ENCODE results near the gene LGALS7B. TPM values are rescaled to one million over a fixed set of nuclear protein-coding genes. Genes with fewer than 3 reads are reported as not detected.

The LGALS7B gene
- polyA plus RNA-seq (2012; rRNA removed), result not detected in 2 replicates
- not detected in 2 replicates for polyA plus RNA-seq (2012; cell fraction: cytosol; rRNA removed)
- polyA plus RNA-seq (2012; cell fraction: nucleus; rRNA removed), result not detected in 2 replicates

DNA sequence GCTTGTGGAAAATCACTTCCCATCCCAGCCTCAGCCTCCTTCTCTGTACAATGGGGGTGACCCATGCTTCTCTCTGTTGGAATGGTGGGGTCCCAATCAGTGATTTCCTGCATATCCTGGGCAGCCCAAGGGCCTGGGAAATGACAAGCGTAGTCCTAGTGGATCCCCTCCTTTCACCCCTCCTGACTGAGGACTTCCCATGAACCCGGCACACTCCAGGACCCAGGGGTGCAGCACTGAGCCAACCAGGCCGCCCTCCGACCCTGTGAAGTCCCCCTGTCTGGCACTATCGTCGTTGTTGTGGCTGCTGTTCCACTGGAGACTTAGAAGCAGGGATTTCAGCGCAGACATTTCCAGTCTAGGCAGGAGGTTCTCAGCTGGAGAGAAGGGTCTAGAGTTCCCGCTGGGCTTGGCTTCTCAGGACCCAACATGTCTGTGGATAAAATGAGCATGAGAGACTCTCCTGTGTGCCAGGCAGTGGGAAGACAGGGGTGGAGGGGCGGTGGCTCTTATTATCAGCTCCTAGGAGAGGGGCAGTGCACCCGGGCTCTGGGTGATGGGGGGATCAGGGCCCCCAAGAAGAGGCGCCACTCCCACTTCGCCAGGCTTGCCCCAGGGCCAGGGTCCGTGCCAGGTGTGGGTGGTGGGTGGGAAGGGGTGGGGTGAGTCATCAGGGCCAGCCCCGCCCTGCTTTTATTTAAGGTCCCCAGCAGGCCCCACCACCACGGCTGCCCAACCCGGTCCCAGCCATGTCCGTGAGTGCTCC lies at the start of gene LGALS7B:
Gene LGALS7B, plus strand, starts transcription at position 723 of the 766 bp plus-strand sequence. Its CDS starts 27 bp downstream, at position 750.
- DNase-seq, result no peak
- Histone ChIP-seq H3K36me3 (replicated peaks in 1 of 2; ENCODE audit: control insufficient read depth in 1 of 2, insufficient read depth in 2 of 2, low read length in 1 of 2) (no peaks in the 10 kb centered on the region), H4K20me1 (ENCODE audit: insufficient read depth) (no peaks in the 10 kb centered on the region), H3K4me2 (no peak within 1 kb of the TSS), H3K4me3 (ENCODE audit: low read depth in 2 of 2, low read length in 1 of 2) (no peak within 1 kb of the TSS), H3K27me3 (ENCODE audit: insufficient read depth) (no peaks in the 10 kb centered on the region), H3K27ac (ENCODE audit: low read depth in 2 of 2, low read length in 1 of 2) (no peak within 1 kb of the TSS), H3F3A (replicated peaks; ENCODE audit: insufficient read depth) (no peaks in the 10 kb centered on the region), H3K9me3 (no peaks in the 10 kb centered on the region), H3K9me2 (no peaks in the 10 kb centered on the region), H3K4me1 (ENCODE audit: control insufficient read depth in 1 of 2, insufficient read depth in 2 of 2, low read depth in 1 of 2, low read length in 1 of 2) (no peaks in the 10 kb centered on the region), H3K9ac (no peak within 1 kb of the TSS), H3K79me2 (ENCODE audit: insufficient read depth) (no peaks in the 10 kb centered on the region), H2AFZ (ENCODE audit: low read depth) (no peak within 1 kb of the TSS)
- CTCF ChIA-PET, result interaction anchor here (2.5 kb wide), 1 partner anchor 19 kb away, joined by 13 read pairs; no protein-coding TSS in a partner anchor
- 78% methylated on average over 10 of the region's 17 CpGs for WGBS (ENCODE audit: low lambda C conversion rate)
- POLR2A ChIA-PET, result no interaction called here
- TF ChIP-seq CHD2 (IDR thresholded peaks at IDR 0.05; ENCODE audit: low read length, partially characterized antibody), result no peak

DNA sequence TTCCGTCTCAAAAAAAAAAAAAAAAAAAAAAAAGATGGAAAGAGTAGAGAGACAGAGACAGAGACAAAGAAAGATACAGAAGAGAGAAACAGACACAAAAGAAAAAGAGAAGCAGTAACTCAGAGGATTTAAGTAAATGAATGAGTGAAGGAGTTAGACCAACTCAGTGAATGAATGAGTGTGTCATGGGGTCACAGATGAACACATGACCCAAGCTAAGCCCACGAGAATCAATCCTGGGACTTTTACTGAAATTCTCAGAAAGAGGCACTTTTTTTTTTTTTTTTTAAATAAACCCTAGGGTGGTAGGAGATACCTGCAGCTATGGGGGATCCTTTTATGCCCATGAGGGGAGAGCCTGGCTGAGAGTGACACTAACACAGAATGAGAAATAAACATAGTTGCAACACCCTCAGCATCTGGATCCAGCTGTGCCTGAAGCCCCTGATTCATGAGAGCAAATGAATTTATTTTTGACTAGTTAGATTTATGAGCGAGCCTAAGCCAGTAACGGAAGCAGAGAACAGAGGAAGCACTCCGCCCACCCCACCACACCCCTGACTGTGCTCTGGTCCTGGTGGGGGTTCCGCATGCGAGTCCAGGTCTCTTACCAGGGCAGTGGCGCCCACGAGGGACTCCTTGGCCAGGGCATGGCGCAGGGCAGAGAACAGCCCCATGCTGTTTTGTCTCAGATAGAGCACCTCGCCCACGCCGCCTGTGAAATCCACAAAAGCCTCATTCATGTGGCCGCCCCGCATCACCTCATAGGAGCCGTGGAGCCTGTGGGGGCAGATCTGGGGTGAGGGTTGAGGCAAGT lies 49.4 kb upstream of the LGALS7B start:
- peak; percentile 16 for DNase-seq
- H3K79me2 ChIP-seq (ENCODE audit: insufficient read depth), result no peaks in the 10 kb centered on the region
- H3K4me1 ChIP-seq (ENCODE audit: control insufficient read depth in 1 of 2, insufficient read depth in 2 of 2, low read depth in 1 of 2, low read length in 1 of 2), result peaks cover 0 to 7% of the 10 kb centered on the region in 2 experiments; a peak in 1 of 4 replicates
- 90% methylated on average over 10 of the region's 16 CpGs for WGBS (ENCODE audit: low lambda C conversion rate)
- no peaks in the 10 kb centered on the region for H3K9me3 ChIP-seq
- no peaks in the 10 kb centered on the region for H3K9me2 ChIP-seq
- H3K4me2 ChIP-seq, result no peak overlapping the region
- peaks cover 8% of the 10 kb centered on the region for H3F3A ChIP-seq (replicated peaks; ENCODE audit: insufficient read depth)
- no peak for TF ChIP-seq RAD21 (IDR thresholded peaks at IDR 0.05; ENCODE audit: low read length)
- TF ChIP-seq, protein P1, sequence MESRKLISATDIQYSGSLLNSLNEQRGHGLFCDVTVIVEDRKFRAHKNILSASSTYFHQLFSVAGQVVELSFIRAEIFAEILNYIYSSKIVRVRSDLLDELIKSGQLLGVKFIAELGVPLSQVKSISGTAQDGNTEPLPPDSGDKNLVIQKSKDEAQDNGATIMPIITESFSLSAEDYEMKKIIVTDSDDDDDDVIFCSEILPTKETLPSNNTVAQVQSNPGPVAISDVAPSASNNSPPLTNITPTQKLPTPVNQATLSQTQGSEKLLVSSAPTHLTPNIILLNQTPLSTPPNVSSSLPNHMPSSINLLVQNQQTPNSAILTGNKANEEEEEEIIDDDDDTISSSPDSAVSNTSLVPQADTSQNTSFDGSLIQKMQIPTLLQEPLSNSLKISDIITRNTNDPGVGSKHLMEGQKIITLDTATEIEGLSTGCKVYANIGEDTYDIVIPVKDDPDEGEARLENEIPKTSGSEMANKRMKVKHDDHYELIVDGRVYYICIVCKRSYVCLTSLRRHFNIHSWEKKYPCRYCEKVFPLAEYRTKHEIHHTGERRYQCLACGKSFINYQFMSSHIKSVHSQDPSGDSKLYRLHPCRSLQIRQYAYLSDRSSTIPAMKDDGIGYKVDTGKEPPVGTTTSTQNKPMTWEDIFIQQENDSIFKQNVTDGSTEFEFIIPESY (IDR thresholded peaks at IDR 0.05; ENCODE audit: borderline replicate concordance, low read depth), result no peak
- no peak for TF ChIP-seq GABPA (IDR thresholded peaks at IDR 0.05; ENCODE audit: low read depth)
- no peak for TF ChIP-seq RFX5 (IDR thresholded peaks at IDR 0.05; ENCODE audit: low read length)
- no peak for TF ChIP-seq ELF1 (IDR thresholded peaks at IDR 0.05)
- TF ChIP-seq, protein P2, sequence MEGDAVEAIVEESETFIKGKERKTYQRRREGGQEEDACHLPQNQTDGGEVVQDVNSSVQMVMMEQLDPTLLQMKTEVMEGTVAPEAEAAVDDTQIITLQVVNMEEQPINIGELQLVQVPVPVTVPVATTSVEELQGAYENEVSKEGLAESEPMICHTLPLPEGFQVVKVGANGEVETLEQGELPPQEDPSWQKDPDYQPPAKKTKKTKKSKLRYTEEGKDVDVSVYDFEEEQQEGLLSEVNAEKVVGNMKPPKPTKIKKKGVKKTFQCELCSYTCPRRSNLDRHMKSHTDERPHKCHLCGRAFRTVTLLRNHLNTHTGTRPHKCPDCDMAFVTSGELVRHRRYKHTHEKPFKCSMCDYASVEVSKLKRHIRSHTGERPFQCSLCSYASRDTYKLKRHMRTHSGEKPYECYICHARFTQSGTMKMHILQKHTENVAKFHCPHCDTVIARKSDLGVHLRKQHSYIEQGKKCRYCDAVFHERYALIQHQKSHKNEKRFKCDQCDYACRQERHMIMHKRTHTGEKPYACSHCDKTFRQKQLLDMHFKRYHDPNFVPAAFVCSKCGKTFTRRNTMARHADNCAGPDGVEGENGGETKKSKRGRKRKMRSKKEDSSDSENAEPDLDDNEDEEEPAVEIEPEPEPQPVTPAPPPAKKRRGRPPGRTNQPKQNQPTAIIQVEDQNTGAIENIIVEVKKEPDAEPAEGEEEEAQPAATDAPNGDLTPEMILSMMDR (IDR thresholded peaks at IDR 0.05), result no peak
- no peak for TF ChIP-seq RXRA (IDR thresholded peaks at IDR 0.05; ENCODE audit: borderline replicate concordance, low read depth)
- TF ChIP-seq FOXM1 (IDR thresholded peaks at IDR 0.05; ENCODE audit: low read depth), result no peak
- TF ChIP-seq, protein P3, sequence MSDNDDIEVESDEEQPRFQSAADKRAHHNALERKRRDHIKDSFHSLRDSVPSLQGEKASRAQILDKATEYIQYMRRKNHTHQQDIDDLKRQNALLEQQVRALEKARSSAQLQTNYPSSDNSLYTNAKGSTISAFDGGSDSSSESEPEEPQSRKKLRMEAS (IDR thresholded peaks at IDR 0.05; ENCODE audit: low read depth), result no peak
- no peak overlapping the region for H3K4me3 ChIP-seq (ENCODE audit: low read depth in 2 of 2, low read length in 1 of 2)
- POLR2A ChIA-PET, result no interaction called here
- H3K9ac ChIP-seq, result no peak overlapping the region
- no peaks in the 10 kb centered on the region for H3K36me3 ChIP-seq (replicated peaks in 1 of 2; ENCODE audit: control insufficient read depth in 1 of 2, insufficient read depth in 2 of 2, low read length in 1 of 2)
- CTCF ChIA-PET, result no interaction called here
- no peak overlapping the region for H2AFZ ChIP-seq (ENCODE audit: low read depth)
- peaks cover 1% of the 10 kb centered on the region; the same call in 1 of the 2 replicates for H4K20me1 ChIP-seq (ENCODE audit: insufficient read depth)
- no peaks in the 10 kb centered on the region for H3K27me3 ChIP-seq (ENCODE audit: insufficient read depth)
- H3K27ac ChIP-seq (ENCODE audit: low read depth in 2 of 2, low read length in 1 of 2), result no peak overlapping the region

Data from SK-N-SH (cell line).